H1 (cell line): ENCODE results near the gene CXCR3. TPM values are rescaled to one million over a fixed set of nuclear protein-coding genes. Genes with fewer than 3 reads are reported as not detected.

Source experiments
- CTCF ChIA-PET: fragments of 300-600 bp; sonication (Branson Sonifier 250); formaldehyde crosslinking; loops from one replicate; lab custom pipeline; 2021; ENCODE audit not compliant: partially characterized antibody; lab: Charles Lee
- POLR2A ChIA-PET: fragments of 300-600 bp; sonication (Branson Sonifier 250); formaldehyde crosslinking; loops from one replicate; lab custom pipeline; 2021; ENCODE audit warnings: inconsistent platforms; ENCODE audit not compliant: partially characterized antibody; lab: Charles Lee
- DNase-seq, 2 experiments: peaks; one replicate each; pipeline versions ENCODE4 v3.0.0 to v3.0.0-alpha.2; 2010 to 2022; ENCODE audit warnings: low spot score in 2 of 2, low read depth in 1 of 2, mixed read lengths in 1 of 2
- FAIRE-seq: peaks from 2 replicates; lab custom pipeline; 2011; peaks lifted over from hg19 to GRCh38; lab: Jason Lieb, UNC
- H2AFZ ChIP-seq: 2 replicates; pipeline ENCODE4 v1.8.1; 2012; ENCODE audit warnings: low read length, inconsistent platforms
- H2AK5ac ChIP-seq: 2 replicates; pipeline ENCODE4 v1.6.1; 2013; ENCODE audit warnings: low read depth, low read length
- H2BK120ac ChIP-seq: replicated peaks from 2 replicates; pipeline ENCODE3; 2013; ENCODE audit warnings: low read depth, low read length, inconsistent platforms
- H2BK12ac ChIP-seq: 2 replicates; pipeline ENCODE4 v1.6.1; 2013; ENCODE audit warnings: low read depth, low read length
- H2BK15ac ChIP-seq: 2 replicates; pipeline ENCODE4 v1.6.1; 2013; ENCODE audit warnings: low read length
- H2BK20ac ChIP-seq: 2 replicates; pipeline ENCODE4 v1.6.1; 2013; ENCODE audit warnings: low read length
- H2BK5ac ChIP-seq: 2 replicates; pipeline ENCODE4 v1.6.1; 2013; ENCODE audit warnings: low read depth, low read length
- H3K14ac ChIP-seq: 2 replicates; pipeline ENCODE4 v1.6.1; 2013; ENCODE audit warnings: inconsistent platforms; ENCODE audit not compliant: insufficient read length
- H3K18ac ChIP-seq: 2 replicates; pipeline ENCODE4 v1.6.1; 2013; ENCODE audit warnings: low read length; ENCODE audit errors: extremely low read depth
- H3K23ac ChIP-seq: 2 replicates; pipeline ENCODE4 v1.6.1; 2013; ENCODE audit warnings: inconsistent platforms; ENCODE audit not compliant: insufficient read length
- H3K23me2 ChIP-seq: 2 replicates; pipeline ENCODE4 v1.6.1; 2013; ENCODE audit warnings: low read depth, low read length
- H3K27ac ChIP-seq: 2 replicates; pipeline ENCODE4 v1.6.1; 2011; ENCODE audit warnings: low read depth, low read length, inconsistent platforms
- H3K27me3 ChIP-seq, 4 experiments: replicated peaks in 1 of 4; 1 replicate in 1 of 4; 2 replicates in 3 of 4; pipeline versions ENCODE4 v1.6.1 to v1.8.1; 2011 to 2013; ENCODE audit warnings: low read length in 3 of 4, mild to moderate bottlenecking in 3 of 4, inconsistent platforms in 2 of 4, mixed read lengths in 2 of 4, moderate library complexity in 1 of 4; ENCODE audit not compliant: control insufficient read depth in 3 of 4, insufficient read depth in 3 of 4; ENCODE audit errors: extremely low read depth in 1 of 4
- H3K36me3 ChIP-seq, 4 experiments: 2 replicates each; pipeline versions ENCODE4 v1.6.1 to v1.8.1; 2011 to 2013; ENCODE audit warnings: mild to moderate bottlenecking in 4 of 4, low read length in 3 of 4, moderate library complexity in 2 of 4, control low read depth in 1 of 4, inconsistent platforms in 1 of 4; ENCODE audit not compliant: insufficient read depth in 4 of 4, control insufficient read depth in 2 of 4
- H3K4ac ChIP-seq: replicated peaks from 2 replicates; pipeline ENCODE3; 2013; ENCODE audit warnings: low read length, low read depth, mixed read lengths, inconsistent platforms; ENCODE audit not compliant: insufficient read length
- H3K4me1 ChIP-seq, 4 experiments: replicated peaks in 1 of 4; 1 replicate in 1 of 4; 2 replicates in 3 of 4; pipeline versions ENCODE4 v1.6.1 to v1.8.1; 2011 to 2013; ENCODE audit warnings: low read length in 3 of 4, inconsistent platforms in 2 of 4, mixed read lengths in 1 of 4; ENCODE audit not compliant: insufficient read depth in 4 of 4, control insufficient read depth in 3 of 4
- H3K4me2 ChIP-seq, 2 experiments: 2 replicates each; pipeline versions ENCODE4 v1.6.1 to v1.8.1; 2011 to 2013; ENCODE audit warnings: low read depth in 2 of 2, low read length in 2 of 2, control low read depth in 1 of 2, inconsistent platforms in 1 of 2, mild to moderate bottlenecking in 1 of 2; ENCODE audit not compliant: insufficient read depth in 1 of 2
- H3K4me3 ChIP-seq, 4 experiments: fragments of 200-600, 300-600 bp in 1 of 4; sonication (generic), shearing (Covaris generic), sonication (Bioruptor Twin) in 1 of 4; 2 replicates each; pipeline versions ENCODE4 v1.5.1 to v1.8.1; 2011 to 2016; ENCODE audit warnings: low read length in 4 of 4, low read depth in 3 of 4, control low read depth in 2 of 4, inconsistent platforms in 2 of 4, mild to moderate bottlenecking in 2 of 4, mixed read lengths in 1 of 4, moderate library complexity in 1 of 4; ENCODE audit not compliant: insufficient read depth in 2 of 4; ENCODE audit errors: extremely low read depth in 1 of 4
- H3K56ac ChIP-seq: replicated peaks from 2 replicates; pipeline ENCODE3; 2013; ENCODE audit warnings: low read depth, mild to moderate bottlenecking, mixed read lengths, low read length, inconsistent platforms; ENCODE audit not compliant: insufficient read length
- H3K79me1 ChIP-seq: 2 replicates; pipeline ENCODE4 v1.6.1; 2013; ENCODE audit warnings: low read depth, low read length, control low read depth
- H3K79me2 ChIP-seq, 2 experiments: 2 replicates each; pipeline versions ENCODE4 v1.6.1 to v1.8.1; 2012 to 2013; ENCODE audit warnings: low read length in 2 of 2, mild to moderate bottlenecking in 2 of 2, inconsistent platforms in 1 of 2; ENCODE audit not compliant: insufficient read depth in 2 of 2, control insufficient read depth in 1 of 2
- H3K9ac ChIP-seq, 4 experiments: replicated peaks in 1 of 4; 1 replicate in 1 of 4; 2 replicates in 3 of 4; pipeline versions ENCODE4 v1.6.1 to v1.8.1; 2011 to 2013; ENCODE audit warnings: low read depth in 3 of 4, low read length in 3 of 4, control low read depth in 2 of 4, mild to moderate bottlenecking in 2 of 4, moderate library complexity in 2 of 4, inconsistent platforms in 1 of 4; ENCODE audit errors: extremely low read depth in 1 of 4
- H3K9me3 ChIP-seq, 2 experiments: 2 replicates each; pipeline versions ENCODE4 v1.6.1 to v1.8.1; 2012 to 2013; ENCODE audit warnings: mild to moderate bottlenecking in 2 of 2, moderate library complexity in 2 of 2, control low read depth in 1 of 2, inconsistent platforms in 1 of 2, low read depth in 1 of 2, low read length in 1 of 2, mixed read lengths in 1 of 2; ENCODE audit not compliant: insufficient read depth in 2 of 2
- H4K20me1 ChIP-seq, 2 experiments: replicated peaks in 1 of 2; 2 replicates each; pipeline versions ENCODE3 to v1.8.1; 2011 to 2013; ENCODE audit warnings: inconsistent platforms in 2 of 2, low read length in 2 of 2, mild to moderate bottlenecking in 1 of 2; ENCODE audit not compliant: insufficient read depth in 2 of 2, control insufficient read depth in 1 of 2
- H4K5ac ChIP-seq: 2 replicates; pipeline ENCODE4 v1.6.1; 2013; ENCODE audit warnings: low read length, low read depth, mixed read lengths, inconsistent platforms; ENCODE audit not compliant: insufficient read length
- H4K8ac ChIP-seq: 2 replicates; pipeline ENCODE4 v1.8.0; 2013; ENCODE audit warnings: mild to moderate bottlenecking, moderate library complexity, low read length, inconsistent platforms; ENCODE audit not compliant: insufficient read depth; ENCODE audit errors: extremely low read depth
- H4K91ac ChIP-seq: replicated peaks from 2 replicates; pipeline ENCODE3; 2013; ENCODE audit warnings: low read length, mixed read lengths, inconsistent platforms; ENCODE audit not compliant: insufficient read length
- CBX5 ChIP-seq: fragments of 300-800, 300-1000 bp; sonication (generic); IDR thresholded peaks from 2 replicates; pipeline ENCODE4 v1.7.1; 2016; ENCODE audit warnings: antibody characterized with exemption, low read length, low read depth
- CREB1 ChIP-seq: IDR thresholded peaks from 2 replicates; pipeline ENCODE4 v1.6.1; 2012; ENCODE audit warnings: inconsistent platforms
- CTBP2 ChIP-seq: IDR thresholded peaks from 2 replicates; pipeline ENCODE4 v1.7.0; 2011; ENCODE audit warnings: borderline replicate concordance, mild to moderate bottlenecking, moderate library complexity, mixed read lengths, low read length; ENCODE audit not compliant: insufficient read depth, insufficient read length
- EZH2 ChIP-seq: fragments of 200-600 bp; sonication (generic); IDR thresholded peaks from 2 replicates; pipeline ENCODE4 v1.7.1; 2012; ENCODE audit warnings: low read depth, mild to moderate bottlenecking, moderate library complexity, low read length, inconsistent platforms; ENCODE audit not compliant: severe bottlenecking
- HDAC6 ChIP-seq: IDR thresholded peaks from one replicate; pipeline ENCODE4 v1.7.1; 2012; ENCODE audit warnings: low read depth, mild to moderate bottlenecking, inconsistent platforms, low read length, moderate library complexity
- JUND ChIP-seq: IDR thresholded peaks from 2 replicates; pipeline ENCODE4 v1.6.1; 2011; ENCODE audit warnings: mild to moderate bottlenecking, improper control_type of control experiment, low read length
- KDM5A ChIP-seq: fragments of 200-600 bp; IDR thresholded peaks from 2 replicates; pipeline ENCODE4 v1.7.1; 2012; ENCODE audit warnings: mild to moderate bottlenecking, low read length, inconsistent platforms, mixed read lengths
- POU5F1 ChIP-seq: IDR thresholded peaks from 2 replicates; pipeline ENCODE4 v1.6.1; 2011; ENCODE audit warnings: low read depth, mild to moderate bottlenecking, low read length, moderate library complexity
- RBBP5 ChIP-seq: IDR thresholded peaks from 2 replicates; pipeline ENCODE4 v1.7.1; 2012; ENCODE audit warnings: low read depth, mild to moderate bottlenecking, inconsistent platforms, low read length, moderate library complexity, borderline replicate concordance
- SP2 ChIP-seq: IDR thresholded peaks from 2 replicates; pipeline ENCODE4 v1.6.1; 2012; ENCODE audit warnings: mild to moderate bottlenecking, low read length, inconsistent platforms
- TCF12 ChIP-seq: IDR thresholded peaks from 2 replicates; pipeline ENCODE4 v1.6.1; 2011; ENCODE audit warnings: low read depth, mild to moderate bottlenecking, low read length
- WGBS, 2 experiments: shearing (Covaris generic) in 1 of 2; methylation state at CpG; one replicate each; pipeline versions ENCODE4 v1.1.6 to v1.1.7; 2013 to 2015; ENCODE audit warnings: low lambda C conversion rate in 2 of 2, mixed read lengths in 2 of 2, inconsistent platforms in 1 of 2, low coverage in 1 of 2, missing lambda C conversion rate in 1 of 2; ENCODE audit not compliant: insufficient replicate concordance in 2 of 2, insufficient coverage in 1 of 2, insufficient read length in 1 of 2; ENCODE audit errors: extremely low coverage in 1 of 2, missing lambda C conversion rate in 1 of 2; 5-methylcytosine and 5-hydroxymethylcytosine counted together
- polyA plus RNA-seq, 7 experiments: library from polyadenylated mRNA; depleted of rRNA in 3 of 7; stranded (reverse) in 5 of 7; unstranded in 2 of 7; fragments of >200 nt in 5 of 7; fragments of 200-250 nt in 2 of 7; gene quantifications; 1 replicate in 5 of 7; 2 replicates in 1 of 7; 4 replicates in 1 of 7; pipeline versions ENCODE4 v1.2.1 to v1.2.3, GENCODE V29; 2011 to 2013; ENCODE audit warnings: missing spikeins in 2 of 7, mixed read lengths in 2 of 7
- total RNA-seq: library from RNA; stranded (reverse); fragmentation: NEBNext Ultra II Directional; extraction: Animal tissue kit (Norgen Biotek cat#: 25700); gene quantifications from 2 replicates; pipeline ENCODE4 v1.2.1, GENCODE V29; 2021
- TF ChIP-seq, protein P1 (sequence below): IDR thresholded peaks from 2 replicates; pipeline ENCODE4 v1.6.1; 2012; ENCODE audit warnings: low read length, inconsistent platforms

Gene CXCR3
- total and polyA plus RNA-seq, 2 of the 8 experiments (the other 6 are each of a cell fraction or from before 2014, with no cell fraction given), result not detected

- CTCF ChIA-PET, result interaction anchor here (0.7 kb wide), 1 partner anchor 161 kb away, joined by 3 read pairs; no protein-coding TSS in a partner anchor
- FAIRE-seq, result no peak
- no peak overlapping the region for H3K14ac ChIP-seq
These were observed 31.4 kb downstream of the CXCR3 start for GRCh38 chrX:71586929-71587328.

More at GRCh38 chrX:71586929-71587328, 31.4 kb downstream of the CXCR3 start:
- H2BK20ac ChIP-seq, result no peak overlapping the region
- no peaks in the 10 kb centered on the region for H3K79me1 ChIP-seq
- H3K9ac ChIP-seq, result no peak overlapping the region
- H4K5ac ChIP-seq, result no peak overlapping the region
- no peak overlapping the region for H3K56ac ChIP-seq
- no peak overlapping the region for H3K18ac ChIP-seq
- TF ChIP-seq HDAC6 (no peak), KDM5A (no peak), TCF12 (no peak), POU5F1 (no peak), JUND (no peak), CBX5 (no peak), CTBP2 (no peak), SP2 (no peak), EZH2 (no peak), CREB1 (no peak), RBBP5 (no peak)
- TF ChIP-seq, protein P1, sequence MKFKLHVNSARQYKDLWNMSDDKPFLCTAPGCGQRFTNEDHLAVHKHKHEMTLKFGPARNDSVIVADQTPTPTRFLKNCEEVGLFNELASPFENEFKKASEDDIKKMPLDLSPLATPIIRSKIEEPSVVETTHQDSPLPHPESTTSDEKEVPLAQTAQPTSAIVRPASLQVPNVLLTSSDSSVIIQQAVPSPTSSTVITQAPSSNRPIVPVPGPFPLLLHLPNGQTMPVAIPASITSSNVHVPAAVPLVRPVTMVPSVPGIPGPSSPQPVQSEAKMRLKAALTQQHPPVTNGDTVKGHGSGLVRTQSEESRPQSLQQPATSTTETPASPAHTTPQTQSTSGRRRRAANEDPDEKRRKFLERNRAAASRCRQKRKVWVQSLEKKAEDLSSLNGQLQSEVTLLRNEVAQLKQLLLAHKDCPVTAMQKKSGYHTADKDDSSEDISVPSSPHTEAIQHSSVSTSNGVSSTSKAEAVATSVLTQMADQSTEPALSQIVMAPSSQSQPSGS, result no peak
- H3K27me3 ChIP-seq, result no peaks in the 10 kb centered on the region
- no peaks in the 10 kb centered on the region for H4K20me1 ChIP-seq
- H2BK15ac ChIP-seq, result no peak overlapping the region
- H4K8ac ChIP-seq, result no peak overlapping the region
- H3K79me2 ChIP-seq, result no peaks in the 10 kb centered on the region
- H3K23ac ChIP-seq, result no peak overlapping the region
- H3K27ac ChIP-seq, result no peak overlapping the region
- no peak overlapping the region for H3K4ac ChIP-seq
- DNase-seq, result no peak
- H3K36me3 ChIP-seq, result no peaks in the 10 kb centered on the region; a peak in 1 of 8 replicates
- H3K23me2 ChIP-seq, result no peaks in the 10 kb centered on the region
- H3K4me3 ChIP-seq, result no peak overlapping the region
- WGBS, 2 experiments, result 90% methylated on average over 2 of the region's 2 CpGs; no CpG with 5 or more reads in 1 of the 2 experiments
- no peak overlapping the region for H3K4me2 ChIP-seq
- no peak overlapping the region for H2BK12ac ChIP-seq
- H2AK5ac ChIP-seq, result no peak overlapping the region
- no peak overlapping the region for H2BK5ac ChIP-seq
- no peak overlapping the region for H4K91ac ChIP-seq
- no peak overlapping the region for H2AFZ ChIP-seq
- H2BK120ac ChIP-seq, result no peak overlapping the region
- H3K4me1 ChIP-seq, result no peaks in the 10 kb centered on the region
- POLR2A ChIA-PET, result no interaction called here
- H3K9me3 ChIP-seq, result no peaks in the 10 kb centered on the region
